Renal cortical epithelial cell (primary cell): Measurements from ENCODE around the gene SPAG9. TPM values are rescaled to one million over a fixed set of nuclear protein-coding genes. Genes with fewer than 3 reads are reported as not detected.
"Not testable (repeated sequence)": the region's sequence is repeated elsewhere in the genome, so short reads cannot be mapped to it uniquely, and the experiment has no call there.

Experiments
- DNase-seq: peaks from one replicate; pipeline ENCODE4 v3.0.0-alpha.2; 2011; ENCODE audit warnings: low read depth
- total RNA-seq: library from RNA; depleted of rRNA; stranded (reverse); fragments of >200 nt; gene quantifications from 2 replicates; pipeline ENCODE4 v1.2.3, GENCODE V29; 2014

Gene SPAG9
- total RNA-seq, 1 donor from 2014 or later = 134 TPM

DNA sequence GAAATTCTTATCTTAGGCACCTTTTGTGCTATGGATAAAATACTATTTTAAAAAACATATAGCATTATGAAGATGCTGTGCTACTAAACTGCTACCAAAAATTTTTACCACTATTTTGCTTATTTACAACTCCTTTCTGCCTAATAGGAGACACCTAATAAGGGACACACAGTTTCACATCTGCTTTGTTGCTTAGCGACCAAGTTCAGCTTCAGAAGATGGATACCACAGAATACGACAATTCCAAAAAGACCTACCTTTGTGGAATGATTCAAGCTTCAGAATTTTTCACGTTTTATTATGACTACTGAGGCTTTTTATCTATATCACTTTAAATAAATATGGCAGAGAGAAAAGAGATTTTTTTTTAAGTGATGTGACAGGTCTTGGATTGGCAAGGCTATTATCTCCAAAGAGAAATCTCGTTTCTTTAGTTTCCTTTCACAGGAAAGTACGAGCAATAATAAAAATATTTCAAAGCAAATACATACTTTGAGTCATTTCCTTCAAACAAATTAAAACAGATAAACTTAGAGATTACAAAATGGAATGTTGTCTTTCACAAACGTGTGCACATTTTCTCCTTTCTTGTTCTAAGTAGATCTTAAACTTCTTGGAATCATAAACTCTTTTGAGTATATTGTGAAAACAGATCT, 35.4 kb downstream of the SPAG9 start:
- DNase-seq = no peak

GRCh38 chr17:51083981-51084380, 36.7 kb downstream of the SPAG9 start:
- DNase-seq = no peak

GRCh38 chr17:51083364-51083763, 37.3 kb downstream of the SPAG9 start:
- not testable (repeated sequence) for DNase-seq

GRCh38 chr17:51079049-51079448, 41.6 kb downstream of the SPAG9 start:
- no peak for DNase-seq

- no peak for DNase-seq
Observed at GRCh38 chr17:51078009-51078592, 42.6 kb downstream of the SPAG9 start.

DNA sequence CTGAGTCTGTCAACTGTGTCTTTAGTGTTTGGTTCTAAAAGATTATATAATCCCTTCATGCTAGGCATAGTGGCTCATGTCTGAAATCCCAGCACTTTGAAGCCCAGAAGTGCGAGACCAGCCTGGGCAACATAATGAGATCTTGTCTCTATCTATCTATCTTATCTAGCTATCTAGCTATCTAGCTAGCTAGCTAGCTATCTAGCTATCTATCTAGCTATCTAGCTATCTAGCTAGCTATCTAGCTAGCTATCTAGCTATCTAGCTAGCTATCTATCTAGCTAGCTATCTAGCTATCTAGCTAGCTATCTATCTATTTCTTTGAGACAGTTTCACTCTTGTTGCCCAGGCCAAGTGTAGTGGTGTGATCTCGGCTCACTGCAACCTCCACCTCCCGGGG, 43.8 kb downstream of the SPAG9 start:
- DNase-seq = no peak

DNA sequence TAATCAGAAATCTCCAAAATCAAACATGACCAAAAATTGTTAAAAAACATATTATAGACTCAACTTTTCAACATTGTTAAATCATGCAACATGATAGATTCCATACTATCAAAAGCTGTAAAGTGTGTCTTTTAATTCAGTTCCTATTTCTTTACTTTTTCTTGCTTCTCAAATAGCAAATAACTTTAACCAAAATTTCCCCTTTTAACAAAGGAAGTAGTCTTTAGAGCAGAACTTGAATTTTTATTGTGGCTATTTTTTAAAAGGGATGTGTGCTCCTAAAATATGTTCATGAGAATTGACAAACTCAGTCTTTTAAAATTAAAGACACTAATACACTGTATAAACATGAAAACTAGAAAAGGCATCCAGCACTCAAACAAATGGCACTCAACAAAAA, 49.1 kb downstream of the SPAG9 start:
- DNase-seq = no peak

GRCh38 chr17:51065466-51065865, 55.2 kb downstream of the SPAG9 start:
- DNase-seq = no peak

DNA sequence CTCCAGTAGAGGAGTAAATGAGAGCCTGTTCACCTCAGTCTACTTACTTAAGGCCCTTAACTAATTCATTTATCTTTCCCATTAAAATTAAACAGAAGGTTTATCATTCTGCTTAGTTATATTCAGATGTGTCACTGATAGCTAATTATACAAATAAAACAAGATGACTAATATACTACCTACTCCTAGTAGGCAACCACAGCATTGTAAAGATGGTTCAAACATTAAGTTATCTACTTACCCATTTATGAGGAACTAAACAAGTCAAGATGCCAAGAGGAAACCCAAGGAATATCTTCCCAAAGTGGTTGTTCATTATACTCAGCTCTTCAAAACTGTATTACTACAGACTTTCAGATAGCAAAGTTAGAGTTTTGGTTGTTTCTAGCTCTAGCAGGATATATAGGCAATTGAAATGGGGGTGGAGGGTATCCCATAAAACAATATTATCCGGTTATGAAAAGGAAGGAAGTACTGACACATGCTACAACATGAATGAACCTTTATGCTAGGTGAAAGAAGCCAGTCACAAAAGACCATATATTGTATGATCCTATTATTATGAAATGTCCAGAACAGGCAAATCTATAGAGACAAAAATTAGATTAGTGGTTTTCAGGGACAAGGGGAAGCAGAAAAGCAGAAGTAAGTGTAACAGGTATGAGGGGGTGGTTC, 56.5 kb downstream of the SPAG9 start:
- peak; percentile 55 for DNase-seq

DNA sequence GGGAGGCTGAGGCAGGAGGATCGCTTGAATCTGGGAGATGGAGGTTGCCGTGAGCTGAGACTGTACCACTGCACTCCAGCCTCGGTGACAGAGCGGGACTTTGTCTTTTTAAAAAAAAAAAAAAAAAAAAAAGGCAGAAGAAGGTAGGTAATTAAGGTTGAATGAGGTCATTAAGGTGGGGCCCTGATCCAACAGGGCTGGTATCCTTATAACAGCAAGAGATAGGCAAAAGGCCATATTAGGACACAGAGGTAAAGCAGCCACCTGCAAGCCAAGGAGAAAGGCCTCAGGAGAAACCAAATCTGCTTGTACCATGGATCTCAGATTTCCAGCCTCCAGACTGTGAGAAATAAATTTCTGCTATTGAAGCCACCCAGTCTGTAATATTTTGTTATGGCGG, 60.3 kb downstream of the SPAG9 start:
- DNase-seq = no peak

DNA sequence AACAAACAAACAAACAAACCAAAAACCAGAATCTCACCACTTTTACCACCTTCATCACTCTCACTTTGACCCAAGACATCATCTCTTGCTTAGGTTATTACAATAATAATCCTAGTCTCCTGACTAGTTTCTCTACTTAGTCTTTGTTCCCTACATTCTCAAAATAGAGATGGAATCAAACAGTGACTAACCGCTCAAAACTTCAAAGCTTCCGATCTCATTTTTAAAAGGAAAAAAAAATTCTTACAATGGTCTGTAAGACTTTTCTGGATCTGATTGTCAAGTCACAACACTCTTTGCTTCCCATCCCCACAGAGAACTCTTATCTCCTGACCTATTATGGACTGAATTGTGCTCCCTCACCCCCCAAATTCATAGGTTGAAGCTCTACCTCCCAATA, 60.9 kb downstream of the SPAG9 start:
- DNase-seq = no peak

DNA sequence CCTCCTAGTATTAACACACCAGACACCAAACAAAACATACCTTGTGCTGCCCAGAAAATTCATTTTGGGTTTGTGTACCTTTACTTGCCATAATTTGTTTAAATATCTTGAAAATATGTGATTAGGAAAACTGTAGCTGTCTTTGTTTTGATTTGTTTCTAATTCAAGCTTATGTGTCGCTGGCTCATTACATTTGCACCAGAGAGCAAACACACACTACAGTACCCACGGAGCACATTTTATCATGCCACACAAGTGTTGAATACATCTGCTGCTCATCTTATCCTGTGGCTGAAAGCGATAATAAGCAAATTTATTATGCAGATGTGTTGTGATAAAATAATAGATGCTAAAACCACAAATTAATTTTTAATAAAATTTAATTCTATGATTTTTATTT, 63.1 kb downstream of the SPAG9 start:
- DNase-seq = no peak

GRCh38 chr17:51056813-51057510, 63.7 kb downstream of the SPAG9 start:
- DNase-seq = peak; percentile 89

DNA sequence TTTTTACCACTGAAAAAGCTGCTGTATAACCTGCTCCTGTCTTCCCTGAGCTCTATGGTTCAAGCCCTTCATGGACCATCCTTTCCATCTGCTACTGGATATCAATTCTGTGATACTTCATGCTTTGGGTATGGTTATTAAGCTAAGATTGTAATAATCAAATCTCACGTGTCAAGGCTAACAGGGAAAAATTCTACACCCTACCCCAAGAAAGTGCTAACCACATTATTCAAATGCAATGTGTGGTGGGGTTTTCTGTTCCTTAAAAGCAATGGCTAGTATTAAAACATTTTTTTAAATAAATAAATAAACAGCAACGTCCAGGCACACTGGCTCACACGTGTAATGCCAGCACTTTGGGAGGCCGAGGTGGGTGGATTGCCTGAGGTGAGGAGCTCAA, 65.9 kb downstream of the SPAG9 start:
- DNase-seq = no peak

DNA sequence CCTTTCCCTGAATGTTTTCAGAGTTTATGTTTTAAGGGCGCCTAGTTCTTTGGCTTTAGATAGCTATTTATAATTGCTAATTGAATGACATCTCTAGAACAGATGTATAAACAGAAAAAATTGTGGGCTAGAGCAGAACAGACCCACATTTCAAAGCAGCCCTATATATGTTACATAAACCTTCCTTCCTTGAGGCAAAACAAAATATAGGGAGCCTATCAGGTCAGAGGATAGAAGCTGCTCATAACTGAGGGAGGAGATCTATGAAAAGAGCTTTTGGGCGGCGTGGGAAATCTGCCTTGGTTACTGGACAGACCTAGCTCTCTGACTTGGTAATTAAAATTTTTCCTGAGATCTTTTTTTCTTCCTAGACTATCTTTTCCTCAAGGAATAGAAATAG, 68.4 kb downstream of the SPAG9 start:
- DNase-seq = no peak

GRCh38 chr17:51050291-51051033, 70.2 kb downstream of the SPAG9 start:
- DNase-seq = peak; percentile 68

- DNase-seq = peak; percentile 88
Observed at GRCh38 chr17:51046514-51047384, 73.9 kb downstream of the SPAG9 start.

GRCh38 chr17:51046046-51046445, 74.6 kb downstream of the SPAG9 start:
- DNase-seq = no peak

GRCh38 chr17:51045621-51046020, 75.0 kb downstream of the SPAG9 start:
- peak; percentile 44 for DNase-seq

DNA sequence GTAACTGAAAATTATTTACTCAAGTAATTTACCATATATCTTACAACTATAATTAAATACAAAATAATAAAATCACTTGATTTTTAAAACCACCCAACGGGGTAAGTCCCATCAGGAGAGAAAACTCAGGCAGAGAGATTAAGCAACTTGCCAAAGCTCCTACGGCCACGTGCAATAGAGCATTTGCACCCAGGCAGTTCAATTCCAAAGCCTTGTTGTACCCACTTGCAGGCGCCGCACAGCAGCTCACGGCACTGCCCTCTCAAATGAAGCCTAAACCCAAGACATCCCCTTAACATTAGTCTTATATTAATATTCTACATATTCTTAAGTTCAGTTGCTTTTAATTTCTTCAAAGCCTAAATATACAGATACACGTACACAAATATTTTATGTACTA, 75.7 kb downstream of the SPAG9 start:
- no peak for DNase-seq

DNA sequence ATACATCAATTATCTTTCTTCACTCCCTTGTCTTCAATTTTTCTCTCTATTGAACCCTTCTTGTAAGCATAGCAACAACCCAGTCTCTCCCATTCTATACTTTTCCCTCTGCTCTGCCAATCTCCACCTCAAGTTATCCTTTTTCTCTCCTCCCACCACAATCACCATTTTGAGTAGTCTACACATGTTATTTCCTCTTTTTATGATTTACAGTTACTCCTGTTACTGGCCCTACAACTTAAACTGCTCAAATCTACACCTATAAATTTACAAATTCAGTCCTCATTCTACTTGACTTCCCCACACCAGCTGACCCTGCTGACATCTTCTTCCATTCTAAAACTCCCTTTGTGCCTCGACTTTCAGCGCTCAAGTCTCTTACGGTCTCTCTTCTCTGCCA, 84.6 kb downstream of the SPAG9 start:
- no peak for DNase-seq
